Thymus (tissue), 11 donors: ENCODE results near the gene NUDT8. TPM values are rescaled to one million over a fixed set of nuclear protein-coding genes. Genes with fewer than 3 reads are reported as not detected.
"Not testable (repeated sequence)": the region's sequence is repeated elsewhere in the genome, so short reads cannot be mapped to it uniquely, and the experiment has no call there.

Experiments used
- DNase-seq, 9 donors: peaks; one replicate each; pipeline ENCODE4 v3.0.0-alpha.2; 2013; ENCODE audit warnings: low spot score in 9 of 9, low read depth in 6 of 9, missing footprints in 1 of 9
- H3K27ac ChIP-seq, 2 donors: one replicate each; pipeline ENCODE4 v1.5.1; 2013; ENCODE audit warnings: control low read depth in 1 of 2, low read depth in 1 of 2, low read length in 1 of 2, mild to moderate bottlenecking in 1 of 2, moderate library complexity in 1 of 2
- H3K27me3 ChIP-seq, 2 donors: one replicate each; pipeline ENCODE4 v1.5.1; 2013; ENCODE audit warnings: low read length in 1 of 2; ENCODE audit not compliant: control insufficient read depth in 2 of 2, insufficient read depth in 1 of 2
- H3K36me3 ChIP-seq, 2 donors: one replicate each; pipeline ENCODE4 v1.5.1; 2013; ENCODE audit warnings: low read length in 1 of 2, mild to moderate bottlenecking in 1 of 2, moderate library complexity in 1 of 2; ENCODE audit not compliant: control insufficient read depth in 2 of 2, insufficient read depth in 2 of 2
- H3K4me1 ChIP-seq, 2 donors: one replicate each; pipeline ENCODE4 v1.5.1; 2013; ENCODE audit warnings: low read length in 2 of 2; ENCODE audit not compliant: control insufficient read depth in 2 of 2, insufficient read depth in 2 of 2
- H3K4me3 ChIP-seq, 2 donors: one replicate each; pipeline ENCODE4 v1.5.1; 2013; ENCODE audit warnings: low read length in 2 of 2, control low read depth in 1 of 2, mild to moderate bottlenecking in 1 of 2
- H3K9me3 ChIP-seq, 2 donors: one replicate each; pipeline ENCODE4 v1.5.1; 2013; ENCODE audit warnings: low read length in 1 of 2, mild to moderate bottlenecking in 1 of 2; ENCODE audit not compliant: control insufficient read depth in 2 of 2, insufficient read depth in 1 of 2
- WGBS: extraction: QIAGEN DNeasy Blood & Tissue Kit; methylation state at CpG from one replicate; pipeline ENCODE4 v1.1.7; 2013; 5-methylcytosine and 5-hydroxymethylcytosine counted together
- polyA plus RNA-seq: library from polyadenylated mRNA; stranded (reverse); fragments of 200-250 nt; gene quantifications from one replicate; pipeline ENCODE4 v1.2.3, GENCODE V29; 2013
- total RNA-seq: library from RNA; stranded (reverse); fragments of 120-200 nt; gene quantifications from one replicate; pipeline ENCODE4 v1.2.4, GENCODE V29; 2013
- donor health status: healthy.

The NUDT8 gene
- total and polyA plus RNA-seq, 2 donors = 4.7 to 5.8 TPM

GRCh38 chr11:67626131-67626833, 3.5 kb downstream of the NUDT8 start:
- 97% methylated on average over 10 of the region's 10 CpGs for WGBS
- DNase-seq = not testable (repeated sequence)

GRCh38 chr11:67623795-67624194, 5.9 kb downstream of the NUDT8 start:
- not testable (repeated sequence) for H3K36me3 ChIP-seq, H3K27me3 ChIP-seq, H3K4me3 ChIP-seq, H3K9me3 ChIP-seq, H3K4me1 ChIP-seq, H3K27ac ChIP-seq, DNase-seq
- WGBS = 100% methylated on average over 1 of the region's 1 CpG

More at GRCh38 chr11:67626131-67626833, 3.5 kb downstream of the NUDT8 start:
- H3K27ac ChIP-seq, H3K27me3 ChIP-seq, H3K36me3 ChIP-seq, H3K4me3 ChIP-seq, H3K9me3 ChIP-seq: not testable (repeated sequence)
- H3K4me1 ChIP-seq = peaks cover 7 to 21% of the 10 kb centered on the region in 2 donors

- H3K27ac ChIP-seq, H3K4me1 ChIP-seq, H3K9me3 ChIP-seq, H3K36me3 ChIP-seq, DNase-seq, H3K27me3 ChIP-seq, H3K4me3 ChIP-seq: not testable (repeated sequence)
- WGBS = 93% methylated on average over 7 of the region's 7 CpGs
Measured at GRCh38 chr11:67622905-67623304, 6.8 kb downstream of the NUDT8 start.

GRCh38 chr11:67621928-67622327, 7.8 kb downstream of the NUDT8 start:
- not testable (repeated sequence) for H3K9me3 ChIP-seq, H3K27ac ChIP-seq, H3K4me3 ChIP-seq, H3K27me3 ChIP-seq, H3K36me3 ChIP-seq, DNase-seq
- H3K4me1 ChIP-seq = peaks cover 11 to 17% of the 10 kb centered on the region in 2 donors
- WGBS = 89% methylated on average over 3 of the region's 3 CpGs

- H3K4me1 ChIP-seq = peaks cover 19 to 30% of the 10 kb centered on the region in 2 donors
- DNase-seq, H3K27me3 ChIP-seq, H3K36me3 ChIP-seq, H3K27ac ChIP-seq, H3K4me3 ChIP-seq, H3K9me3 ChIP-seq: not testable (repeated sequence)
- 95% methylated on average over 13 of the region's 13 CpGs for WGBS
Measured at GRCh38 chr11:67620621-67621020, 9.1 kb downstream of the NUDT8 start.

GRCh38 chr11:67619683-67620618, 9.8 kb downstream of the NUDT8 start:
- not testable (repeated sequence) for H3K36me3 ChIP-seq, H3K27ac ChIP-seq, H3K9me3 ChIP-seq, H3K27me3 ChIP-seq, DNase-seq, H3K4me3 ChIP-seq
- peaks cover 25 to 35% of the 10 kb centered on the region in 2 donors for H3K4me1 ChIP-seq
- 79% methylated on average over 33 of the region's 33 CpGs for WGBS

- H3K4me3 ChIP-seq, H3K36me3 ChIP-seq, H3K27me3 ChIP-seq, H3K27ac ChIP-seq, DNase-seq, H3K9me3 ChIP-seq: not testable (repeated sequence)
- 93% methylated on average over 40 of the region's 40 CpGs for WGBS
- peaks cover 34 to 44% of the 10 kb centered on the region in 2 donors for H3K4me1 ChIP-seq
Measured at GRCh38 chr11:67618901-67619659, 10.7 kb downstream of the NUDT8 start.

- DNase-seq = peak in 1 of 9 donors; percentile 45
- H3K36me3 ChIP-seq = peaks cover 6 to 9% of the 10 kb centered on the region in 2 donors
- no peaks in the 10 kb centered on the region for H3K27me3 ChIP-seq
- peaks cover 43 to 56% of the 10 kb centered on the region in 2 donors for H3K4me1 ChIP-seq
- H3K27ac ChIP-seq = peak overlapping the region in 1 of 2 donors; percentile 20
- 76% methylated on average over 7 of the region's 7 CpGs for WGBS
- H3K9me3 ChIP-seq = no peaks in the 10 kb centered on the region
- no peak overlapping the region for H3K4me3 ChIP-seq
Measured at GRCh38 chr11:67617243-67617953, 12.3 kb downstream of the NUDT8 start.
